WTC11 (cell line): ENCODE measurements around the gene SLC24A3. TPM values are rescaled to one million over a fixed set of nuclear protein-coding genes. Genes with fewer than 3 reads are reported as not detected.

Experiments
- ATAC-seq: fragments of 200-7000 bp; cut with Tn5 transposase; 2 replicates; pipeline ENCODE4 v1.10.0; 2021; ENCODE audit warnings: mild to moderate bottlenecking, moderate library complexity
- CTCF ChIA-PET: fragments of 300-600 bp; sonication (Branson Sonifier 250); formaldehyde crosslinking; loops from one replicate; lab custom pipeline; 2021; ENCODE audit warnings: antibody characterized with exemption; lab: Charles Lee
- POLR2A ChIA-PET: fragments of 350-600 bp; sonication (Branson Sonifier 250); formaldehyde crosslinking; loops from one replicate; lab custom pipeline; 2021; ENCODE audit warnings: antibody characterized with exemption; lab: Charles Lee
- DNase-seq: peaks from one replicate; pipeline ENCODE4 v3.0.0; 2021; ENCODE audit warnings: low spot score
- H3K27ac Mint-ChIP-seq: 2 replicates; pipeline ENCODE4 v1.8.0; 2021; ENCODE audit warnings: mixed read lengths
- H3K27me3 Mint-ChIP-seq: 2 replicates; pipeline ENCODE4 v1.8.0; 2021; ENCODE audit warnings: low read depth, mild to moderate bottlenecking, moderate library complexity, mixed read lengths
- H3K36me3 Mint-ChIP-seq: 2 replicates; pipeline ENCODE4 v1.8.0; 2021; ENCODE audit warnings: mixed read lengths
- H3K4me1 Mint-ChIP-seq: 2 replicates; pipeline ENCODE4 v1.8.0; 2022; ENCODE audit warnings: mixed read lengths
- H3K4me3 Mint-ChIP-seq: 2 replicates; pipeline ENCODE4 v1.8.0; 2021; ENCODE audit warnings: mild to moderate bottlenecking, moderate library complexity, mixed read lengths
- H3K9me3 Mint-ChIP-seq: 2 replicates; pipeline ENCODE4 v1.8.0; 2021; ENCODE audit warnings: mixed read lengths
- ATF1 ChIP-seq: sonication (generic); formaldehyde crosslinking; IDR thresholded peaks from 2 replicates; pipeline ENCODE4 v1.8.1; 2023; ENCODE audit warnings: mild to moderate bottlenecking, moderate library complexity, missing genetic modification reagents
- CBFB ChIP-seq: sonication (generic); formaldehyde crosslinking; IDR thresholded peaks from 2 replicates; pipeline ENCODE4 v1.8.1; 2022; ENCODE audit warnings: mild to moderate bottlenecking, low read depth, missing genetic modification reagents
- CREB1 ChIP-seq: sonication (generic); formaldehyde crosslinking; IDR thresholded peaks from 2 replicates; pipeline ENCODE4 v1.8.0; 2023; ENCODE audit warnings: mild to moderate bottlenecking, missing genetic modification reagents
- ETV6 ChIP-seq: sonication (generic); formaldehyde crosslinking; IDR thresholded peaks from 2 replicates; pipeline ENCODE4 v1.8.1; 2022; ENCODE audit warnings: mild to moderate bottlenecking, missing genetic modification reagents
- FOXK1 ChIP-seq: sonication (generic); formaldehyde crosslinking; IDR thresholded peaks from 2 replicates; pipeline ENCODE4 v1.8.0; 2022; ENCODE audit warnings: mild to moderate bottlenecking, moderate library complexity, missing genetic modification reagents
- FOXP1 ChIP-seq: sonication (generic); formaldehyde crosslinking; IDR thresholded peaks from 2 replicates; pipeline ENCODE4 v1.8.0; 2022; ENCODE audit warnings: missing genetic modification reagents, mild to moderate bottlenecking, moderate library complexity, borderline replicate concordance
- HMGA2 ChIP-seq: fragments of 250-450 bp; sonication (Bioruptor Pico); IDR thresholded peaks from 2 replicates; pipeline ENCODE4 v1.4.0; 2021; ENCODE audit warnings: mild to moderate bottlenecking, moderate library complexity
- NFE2L1 ChIP-seq: sonication (generic); formaldehyde crosslinking; IDR thresholded peaks from 2 replicates; pipeline ENCODE4 v1.8.1; 2023; ENCODE audit warnings: missing genetic modification reagents
- NR3C1 ChIP-seq: sonication (generic); formaldehyde crosslinking; conservative IDR thresholded peaks from 2 replicates; pipeline ENCODE4 v1.8.1; 2023; ENCODE audit warnings: low read depth, mild to moderate bottlenecking, missing genetic modification reagents
- SMAD3 ChIP-seq: sonication (generic); formaldehyde crosslinking; IDR thresholded peaks from 2 replicates; pipeline ENCODE4 v1.8.0; 2022; ENCODE audit warnings: missing genetic modification reagents, mild to moderate bottlenecking, borderline replicate concordance
- ZNF232 ChIP-seq: sonication (generic); formaldehyde crosslinking; IDR thresholded peaks from 2 replicates; pipeline ENCODE4 v1.8.0; 2022; ENCODE audit warnings: mild to moderate bottlenecking, missing genetic modification reagents
- ZNF423 ChIP-seq: fragments of 250-450 bp; sonication (Bioruptor Pico); IDR thresholded peaks from 2 replicates; pipeline ENCODE4 v2.1.2; 2022; ENCODE audit warnings: mild to moderate bottlenecking, moderate library complexity
- total RNA-seq: library from RNA; stranded (reverse); gene quantifications from 3 replicates; pipeline ENCODE4 v1.2.3, GENCODE V29; 2021
- TF ChIP-seq, protein P1 (sequence below): sonication (generic); formaldehyde crosslinking; conservative IDR thresholded peaks from 2 replicates; pipeline ENCODE4 v1.8.1; 2022; ENCODE audit warnings: mild to moderate bottlenecking, missing genetic modification reagents
- TF ChIP-seq, protein P2 (sequence below): sonication (generic); formaldehyde crosslinking; IDR thresholded peaks from 2 replicates; pipeline ENCODE4 v1.8.1; 2022; ENCODE audit warnings: low read depth, missing genetic modification reagents, borderline replicate concordance
- TF ChIP-seq, protein P3 (sequence below): sonication (generic); formaldehyde crosslinking; conservative IDR thresholded peaks from 2 replicates; pipeline ENCODE4 v1.8.1; 2023; ENCODE audit warnings: mild to moderate bottlenecking, low read depth, missing genetic modification reagents, moderate library complexity
- TF ChIP-seq, protein P4 (sequence below): sonication (generic); formaldehyde crosslinking; IDR thresholded peaks from 2 replicates; pipeline ENCODE4 v1.8.1; 2022; ENCODE audit warnings: mild to moderate bottlenecking, moderate library complexity, missing genetic modification reagents
- TF ChIP-seq, protein P5 (sequence below): sonication (generic); formaldehyde crosslinking; IDR thresholded peaks from 2 replicates; pipeline ENCODE4 v1.8.0; 2023; ENCODE audit warnings: missing genetic modification reagents, mild to moderate bottlenecking, borderline replicate concordance

Gene SLC24A3
- total RNA-seq, 1 experiment from 2014 or later: 5.7 TPM

DNA sequence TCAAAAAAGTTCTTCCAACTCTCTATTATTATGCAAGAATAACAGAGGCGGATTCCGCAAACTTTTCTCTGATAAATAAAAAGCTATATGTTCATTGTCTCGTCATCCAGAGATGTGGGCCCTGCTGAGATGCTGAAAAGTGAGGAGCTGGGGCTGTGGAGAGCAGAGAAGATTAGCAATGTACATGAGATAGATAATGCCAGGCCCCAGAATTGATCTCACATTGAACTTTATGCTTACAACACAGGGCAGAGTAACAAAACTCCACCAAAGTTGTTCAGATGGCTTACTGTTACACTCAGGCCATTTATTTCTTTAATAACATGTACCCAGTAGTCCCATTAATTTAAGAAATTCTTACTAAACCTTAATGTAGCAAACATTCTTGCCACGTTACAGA is 512.9 kb downstream of the SLC24A3 start:
- Mint-ChIP-seq H3K9me3 (no peaks in the 10 kb centered on the region), H3K4me3 (no peak overlapping the region), H3K27me3 (no peaks in the 10 kb centered on the region), H3K4me1 (no peaks in the 10 kb centered on the region), H3K36me3 (no peaks in the 10 kb centered on the region), H3K27ac (no peak overlapping the region)
- ChIA-PET CTCF (no interaction called here), POLR2A (no interaction called here)
- DNase-seq (no peak), ATAC-seq (no peak)
- TF ChIP-seq, protein P1, sequence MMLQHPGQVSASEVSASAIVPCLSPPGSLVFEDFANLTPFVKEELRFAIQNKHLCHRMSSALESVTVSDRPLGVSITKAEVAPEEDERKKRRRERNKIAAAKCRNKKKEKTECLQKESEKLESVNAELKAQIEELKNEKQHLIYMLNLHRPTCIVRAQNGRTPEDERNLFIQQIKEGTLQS (CRISPR knock-in tag): no peak
- TF ChIP-seq CREB1 (CRISPR knock-in tag): no peak
- TF ChIP-seq, protein P2, sequence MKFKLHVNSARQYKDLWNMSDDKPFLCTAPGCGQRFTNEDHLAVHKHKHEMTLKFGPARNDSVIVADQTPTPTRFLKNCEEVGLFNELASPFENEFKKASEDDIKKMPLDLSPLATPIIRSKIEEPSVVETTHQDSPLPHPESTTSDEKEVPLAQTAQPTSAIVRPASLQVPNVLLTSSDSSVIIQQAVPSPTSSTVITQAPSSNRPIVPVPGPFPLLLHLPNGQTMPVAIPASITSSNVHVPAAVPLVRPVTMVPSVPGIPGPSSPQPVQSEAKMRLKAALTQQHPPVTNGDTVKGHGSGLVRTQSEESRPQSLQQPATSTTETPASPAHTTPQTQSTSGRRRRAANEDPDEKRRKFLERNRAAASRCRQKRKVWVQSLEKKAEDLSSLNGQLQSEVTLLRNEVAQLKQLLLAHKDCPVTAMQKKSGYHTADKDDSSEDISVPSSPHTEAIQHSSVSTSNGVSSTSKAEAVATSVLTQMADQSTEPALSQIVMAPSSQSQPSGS: no peak
- TF ChIP-seq FOXK1 (CRISPR knock-in tag): no peak
- TF ChIP-seq CBFB (CRISPR knock-in tag): no peak
- TF ChIP-seq NFE2L1 (CRISPR knock-in tag): no peak
- no peak for TF ChIP-seq ZNF232 (CRISPR knock-in tag)
- TF ChIP-seq SMAD3 (CRISPR knock-in tag): no peak
- no peak for TF ChIP-seq HMGA2
- TF ChIP-seq, protein P3, sequence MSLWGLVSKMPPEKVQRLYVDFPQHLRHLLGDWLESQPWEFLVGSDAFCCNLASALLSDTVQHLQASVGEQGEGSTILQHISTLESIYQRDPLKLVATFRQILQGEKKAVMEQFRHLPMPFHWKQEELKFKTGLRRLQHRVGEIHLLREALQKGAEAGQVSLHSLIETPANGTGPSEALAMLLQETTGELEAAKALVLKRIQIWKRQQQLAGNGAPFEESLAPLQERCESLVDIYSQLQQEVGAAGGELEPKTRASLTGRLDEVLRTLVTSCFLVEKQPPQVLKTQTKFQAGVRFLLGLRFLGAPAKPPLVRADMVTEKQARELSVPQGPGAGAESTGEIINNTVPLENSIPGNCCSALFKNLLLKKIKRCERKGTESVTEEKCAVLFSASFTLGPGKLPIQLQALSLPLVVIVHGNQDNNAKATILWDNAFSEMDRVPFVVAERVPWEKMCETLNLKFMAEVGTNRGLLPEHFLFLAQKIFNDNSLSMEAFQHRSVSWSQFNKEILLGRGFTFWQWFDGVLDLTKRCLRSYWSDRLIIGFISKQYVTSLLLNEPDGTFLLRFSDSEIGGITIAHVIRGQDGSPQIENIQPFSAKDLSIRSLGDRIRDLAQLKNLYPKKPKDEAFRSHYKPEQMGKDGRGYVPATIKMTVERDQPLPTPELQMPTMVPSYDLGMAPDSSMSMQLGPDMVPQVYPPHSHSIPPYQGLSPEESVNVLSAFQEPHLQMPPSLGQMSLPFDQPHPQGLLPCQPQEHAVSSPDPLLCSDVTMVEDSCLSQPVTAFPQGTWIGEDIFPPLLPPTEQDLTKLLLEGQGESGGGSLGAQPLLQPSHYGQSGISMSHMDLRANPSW (CRISPR knock-in tag): no peak
- TF ChIP-seq ZNF423 (CRISPR knock-in tag): no peak
- TF ChIP-seq, protein P4, sequence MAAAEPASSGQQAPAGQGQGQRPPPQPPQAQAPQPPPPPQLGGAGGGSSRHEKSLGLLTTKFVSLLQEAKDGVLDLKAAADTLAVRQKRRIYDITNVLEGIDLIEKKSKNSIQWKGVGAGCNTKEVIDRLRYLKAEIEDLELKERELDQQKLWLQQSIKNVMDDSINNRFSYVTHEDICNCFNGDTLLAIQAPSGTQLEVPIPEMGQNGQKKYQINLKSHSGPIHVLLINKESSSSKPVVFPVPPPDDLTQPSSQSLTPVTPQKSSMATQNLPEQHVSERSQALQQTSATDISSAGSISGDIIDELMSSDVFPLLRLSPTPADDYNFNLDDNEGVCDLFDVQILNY (CRISPR knock-in tag): no peak
- TF ChIP-seq FOXP1 (CRISPR knock-in tag): no peak
- TF ChIP-seq ETV6 (CRISPR knock-in tag): no peak

DNA sequence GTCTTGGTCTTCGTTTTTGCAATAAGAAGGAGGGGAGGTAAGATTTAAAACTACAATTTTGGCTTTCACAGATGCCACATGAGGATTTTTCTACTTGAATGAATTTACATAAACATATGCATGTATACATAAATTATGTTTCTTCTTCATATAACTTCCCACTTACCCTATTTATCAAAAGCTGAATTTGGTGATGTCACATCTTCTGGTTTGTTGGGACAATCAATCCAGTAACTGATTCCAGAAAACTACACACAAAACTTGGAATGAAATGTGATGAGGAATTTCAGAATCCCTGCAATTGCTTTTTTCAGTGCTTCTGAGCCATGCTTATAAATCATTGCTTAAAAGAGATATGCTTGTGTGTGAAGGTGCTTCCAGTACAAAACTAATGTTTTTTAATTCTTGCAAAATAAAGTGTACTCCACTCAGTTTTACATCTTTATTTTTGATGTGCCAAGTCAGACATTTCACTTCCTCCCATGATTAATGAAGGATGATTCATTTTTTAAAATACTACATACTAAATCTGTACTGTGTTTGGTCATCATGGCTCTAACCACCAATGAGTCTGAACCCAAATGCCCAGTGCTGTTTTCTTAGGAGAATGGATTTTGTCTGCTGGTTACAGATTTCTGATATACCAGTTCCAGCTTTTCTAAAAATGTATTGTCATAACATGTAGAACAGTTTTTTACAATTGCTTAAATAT is 513.5 kb downstream of the SLC24A3 start:
- no peak overlapping the region for H3K4me3 Mint-ChIP-seq
- CTCF ChIA-PET: no interaction called here
- no peak for ATAC-seq
- H3K9me3 Mint-ChIP-seq: no peaks in the 10 kb centered on the region
- H3K27me3 Mint-ChIP-seq: no peaks in the 10 kb centered on the region
- no peak for DNase-seq
- POLR2A ChIA-PET: no interaction called here
- H3K4me1 Mint-ChIP-seq: no peaks in the 10 kb centered on the region
- no peaks in the 10 kb centered on the region for H3K36me3 Mint-ChIP-seq
- TF ChIP-seq FOXK1 (CRISPR knock-in tag) (no peak), NR3C1 (CRISPR knock-in tag) (no peak), ATF1 (CRISPR knock-in tag) (no peak)
- TF ChIP-seq, protein P5, sequence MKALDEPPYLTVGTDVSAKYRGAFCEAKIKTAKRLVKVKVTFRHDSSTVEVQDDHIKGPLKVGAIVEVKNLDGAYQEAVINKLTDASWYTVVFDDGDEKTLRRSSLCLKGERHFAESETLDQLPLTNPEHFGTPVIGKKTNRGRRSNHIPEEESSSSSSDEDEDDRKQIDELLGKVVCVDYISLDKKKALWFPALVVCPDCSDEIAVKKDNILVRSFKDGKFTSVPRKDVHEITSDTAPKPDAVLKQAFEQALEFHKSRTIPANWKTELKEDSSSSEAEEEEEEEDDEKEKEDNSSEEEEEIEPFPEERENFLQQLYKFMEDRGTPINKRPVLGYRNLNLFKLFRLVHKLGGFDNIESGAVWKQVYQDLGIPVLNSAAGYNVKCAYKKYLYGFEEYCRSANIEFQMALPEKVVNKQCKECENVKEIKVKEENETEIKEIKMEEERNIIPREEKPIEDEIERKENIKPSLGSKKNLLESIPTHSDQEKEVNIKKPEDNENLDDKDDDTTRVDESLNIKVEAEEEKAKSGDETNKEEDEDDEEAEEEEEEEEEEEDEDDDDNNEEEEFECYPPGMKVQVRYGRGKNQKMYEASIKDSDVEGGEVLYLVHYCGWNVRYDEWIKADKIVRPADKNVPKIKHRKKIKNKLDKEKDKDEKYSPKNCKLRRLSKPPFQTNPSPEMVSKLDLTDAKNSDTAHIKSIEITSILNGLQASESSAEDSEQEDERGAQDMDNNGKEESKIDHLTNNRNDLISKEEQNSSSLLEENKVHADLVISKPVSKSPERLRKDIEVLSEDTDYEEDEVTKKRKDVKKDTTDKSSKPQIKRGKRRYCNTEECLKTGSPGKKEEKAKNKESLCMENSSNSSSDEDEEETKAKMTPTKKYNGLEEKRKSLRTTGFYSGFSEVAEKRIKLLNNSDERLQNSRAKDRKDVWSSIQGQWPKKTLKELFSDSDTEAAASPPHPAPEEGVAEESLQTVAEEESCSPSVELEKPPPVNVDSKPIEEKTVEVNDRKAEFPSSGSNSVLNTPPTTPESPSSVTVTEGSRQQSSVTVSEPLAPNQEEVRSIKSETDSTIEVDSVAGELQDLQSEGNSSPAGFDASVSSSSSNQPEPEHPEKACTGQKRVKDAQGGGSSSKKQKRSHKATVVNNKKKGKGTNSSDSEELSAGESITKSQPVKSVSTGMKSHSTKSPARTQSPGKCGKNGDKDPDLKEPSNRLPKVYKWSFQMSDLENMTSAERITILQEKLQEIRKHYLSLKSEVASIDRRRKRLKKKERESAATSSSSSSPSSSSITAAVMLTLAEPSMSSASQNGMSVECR (CRISPR knock-in tag): no peak
- H3K27ac Mint-ChIP-seq: no peak overlapping the region
